Posterior cingulate gyrus (tissue), 11 donors: ENCODE data around the gene SPC24.
A peak's percentile ranks its signal among the peaks of the same experiment; 100 is the strongest.
"Not testable (repeated sequence)": the region's sequence is repeated elsewhere in the genome, so short reads cannot be mapped to it uniquely, and the experiment has no call there.

Experiments used
- DNase-seq, 10 donors: peaks; one replicate each; pipeline versions ENCODE4 v3.0.0 to v3.0.0-alpha.2; 2020 to 2021; ENCODE audit warnings: mixed read lengths in 3 of 10
- intact Hi-C: fragments of 100-400 bp; cut with DNase I; formaldehyde crosslinking; loops from one replicate; pipeline ENCODE4 v1.15.1; 2023

Gene SPC24

DNA sequence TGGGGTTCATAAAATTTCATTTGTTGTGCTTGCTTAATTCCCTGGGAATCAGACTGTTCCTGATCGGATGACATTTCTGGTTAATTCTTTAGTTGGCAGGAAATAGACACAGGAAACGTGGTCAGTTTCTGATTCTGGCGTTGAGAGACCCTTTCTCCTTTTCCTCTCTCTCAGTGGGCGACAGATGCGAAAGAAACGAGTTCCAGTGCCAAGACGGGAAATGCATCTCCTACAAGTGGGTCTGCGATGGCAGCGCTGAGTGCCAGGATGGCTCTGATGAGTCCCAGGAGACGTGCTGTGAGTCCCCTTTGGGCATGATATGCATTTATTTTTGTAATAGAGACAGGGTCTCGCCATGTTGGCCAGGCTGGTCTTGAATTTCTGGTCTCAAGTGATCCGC lies 55.5 kb downstream of the SPC24 start:
- intact Hi-C loops: no loop called here
- DNase-seq: no peak

DNA sequence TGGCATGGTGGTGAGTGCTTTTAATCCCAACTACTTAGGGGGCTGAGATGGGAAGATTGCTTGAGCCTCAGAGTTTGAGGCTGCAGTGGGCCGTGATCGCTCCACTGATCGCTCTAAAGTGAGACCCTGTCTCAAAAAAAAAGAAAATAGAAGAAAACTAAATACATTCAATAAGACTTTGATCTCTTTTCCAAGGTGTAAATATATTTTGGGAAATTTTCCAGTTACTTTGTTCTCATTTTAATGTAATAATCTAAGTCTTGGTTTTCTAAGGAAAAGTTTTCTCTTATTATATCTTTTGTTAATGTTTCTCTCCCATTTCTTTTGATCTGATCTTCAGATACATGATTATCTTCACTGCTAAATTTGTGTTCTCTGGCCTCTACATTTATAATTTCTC lies 56.7 kb downstream of the SPC24 start:
- intact Hi-C loops: no loop called here
- DNase-seq: no peak

DNA sequence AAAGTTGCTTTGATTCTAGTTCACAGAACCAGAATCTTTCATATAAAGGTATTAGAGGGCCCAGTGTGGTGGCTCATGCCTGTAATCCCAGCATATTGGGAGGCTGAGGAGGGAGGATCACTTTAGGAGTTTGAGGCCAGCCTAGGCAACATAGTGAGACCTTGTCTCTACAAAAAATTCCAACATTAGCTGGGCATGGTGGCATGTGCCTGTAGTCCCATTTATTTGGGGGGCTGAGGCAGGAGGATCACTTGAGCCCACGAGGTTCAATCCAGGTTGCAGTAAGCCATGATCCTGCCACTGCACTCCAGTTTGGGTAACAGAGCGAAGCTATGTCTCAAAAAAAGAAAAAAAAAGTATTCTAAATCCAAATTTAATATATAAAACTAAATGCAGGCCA lies 57.3 kb downstream of the SPC24 start:
- intact Hi-C loops: no loop called here
- no peak for DNase-seq

DNA sequence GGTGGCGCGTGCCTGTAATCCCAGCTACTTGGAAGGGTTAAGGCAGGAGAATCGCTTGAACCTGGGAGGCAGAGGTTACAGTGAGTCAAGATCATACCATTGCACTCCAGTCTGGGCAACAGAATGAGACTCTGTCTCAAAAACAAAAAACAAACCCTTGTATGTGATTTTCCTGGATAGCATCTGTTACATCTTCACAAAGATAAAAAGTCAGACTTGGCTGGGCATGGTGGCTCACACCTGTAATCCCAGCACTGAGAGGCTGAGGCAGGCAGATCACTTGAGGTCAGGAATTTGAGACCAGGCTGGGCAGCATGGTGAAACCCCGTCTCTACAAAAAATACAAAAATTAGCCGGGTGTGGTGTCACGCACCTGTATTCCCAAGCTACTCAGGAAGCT lies 58.2 kb downstream of the SPC24 start:
- DNase-seq, intact Hi-C loops: not testable (repeated sequence)

DNA sequence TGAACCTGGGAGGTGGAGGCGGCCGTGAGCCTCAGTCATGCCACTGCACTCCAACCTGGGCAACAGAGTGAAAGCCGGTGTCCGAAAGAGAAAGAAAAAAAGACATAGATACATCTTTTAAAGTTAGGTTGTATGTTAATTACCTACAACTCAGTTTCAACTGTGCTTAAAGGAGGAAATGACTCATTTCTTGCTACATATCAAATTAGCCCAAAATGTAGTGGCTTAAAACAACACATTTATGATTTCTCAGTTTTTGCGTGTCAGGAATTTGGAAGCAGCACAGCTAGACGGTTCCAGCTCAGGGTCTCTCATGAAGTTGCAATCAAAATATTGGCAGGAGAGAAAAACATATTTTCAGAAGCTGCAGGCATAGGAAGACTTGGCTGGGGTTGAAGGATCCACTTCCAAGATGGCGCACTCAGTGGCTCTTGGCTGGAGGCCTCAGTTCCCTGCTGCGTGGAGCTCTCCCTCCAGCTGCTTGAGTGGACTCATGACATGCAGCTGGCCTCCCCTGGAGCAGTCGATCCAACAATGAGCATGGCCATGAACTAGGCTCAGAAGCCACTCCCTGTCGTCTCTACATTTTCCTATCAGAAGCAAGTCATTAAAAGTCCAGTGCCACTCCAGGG lies 59.3 kb downstream of the SPC24 start:
- intact Hi-C loops: no loop called here
- DNase-seq: peak in 3 of 10 donors; percentile 7 to 77 (median 14)
